Esophagus squamous epithelium (tissue), 5 donors: ENCODE data around the gene PGC. TPM values are rescaled to one million over a fixed set of nuclear protein-coding genes. Genes with fewer than 3 reads are reported as not detected.

ENCODE experiments used
- DNase-seq: peaks from one replicate; lab custom pipeline; 2025; lab: John Stamatoyannopoulos, UW
- H3K27ac ChIP-seq, 4 donors: fragments of 200-600 bp; sonication (generic); one replicate each; pipeline ENCODE4 v1.5.1; 2016 to 2019; ENCODE audit warnings: mild to moderate bottlenecking in 1 of 4
- H3K27me3 ChIP-seq, 4 donors: fragments of 200-600 bp; sonication (generic); 1 replicate in 3 of 4; 2 replicates in 1 of 4; pipeline versions ENCODE4 v1.5.1 to v1.6.0; 2017 to 2021; ENCODE audit warnings: antibody characterized with exemption in 1 of 4
- H3K36me3 ChIP-seq, 3 donors: fragments of 200-600 bp; sonication (generic); one replicate each; pipeline ENCODE4 v1.5.1; 2016 to 2019
- H3K4me1 ChIP-seq, 3 donors: fragments of 200-600 bp; sonication (generic); one replicate each; pipeline ENCODE4 v1.5.1; 2017 to 2019
- H3K4me3 ChIP-seq, 4 donors: fragments of 200-600 bp; sonication (generic); 1 replicate in 3 of 4; 2 replicates in 1 of 4; pipeline ENCODE4 v1.5.1; 2016 to 2019; ENCODE audit warnings: mild to moderate bottlenecking in 2 of 4, moderate library complexity in 1 of 4
- H3K9me3 ChIP-seq, 3 donors: fragments of 200-600 bp; sonication (generic); one replicate each; pipeline ENCODE4 v1.5.1; 2016 to 2019
- POLR2A ChIP-seq, 4 donors: fragments of 450-650 bp; IDR thresholded peaks; one replicate each; pipeline ENCODE4 v1.6.1; 2017; ENCODE audit warnings: antibody characterized with exemption in 4 of 4, mild to moderate bottlenecking in 4 of 4, moderate library complexity in 3 of 4
- WGBS, 2 donors: methylation state at CpG; one replicate each; pipeline ENCODE4 v1.1.5; 2018; 5-methylcytosine and 5-hydroxymethylcytosine counted together
- intact Hi-C: fragments of 100-400 bp; cut with DNase I; formaldehyde crosslinking; loops from one replicate; pipeline ENCODE4 v1.15.0; 2022
- total RNA-seq, 4 donors: library from RNA; depleted of rRNA; stranded (reverse); fragments of >200 nt; gene quantifications; one replicate each; pipeline ENCODE4 v1.1.0, GENCODE V29; 2016
- TF ChIP-seq, protein P1 (sequence below), 6 experiments: fragments of 450-650 bp in 4 of 6; fragments of 200-600 bp in 2 of 6; sonication (generic) in 2 of 6; IDR thresholded peaks; one replicate each; pipeline ENCODE4 v1.5.1; 2016 to 2019; ENCODE audit warnings: antibody characterized with exemption in 6 of 6, mild to moderate bottlenecking in 4 of 6, moderate library complexity in 4 of 6
- donor health status: DM: yes; HTN: yes; CAD: no.

Gene PGC
- total RNA-seq, 4 donors from 2014 or later = 0.95 TPM; not detected in 3

- H3K27ac ChIP-seq = peak overlapping the region in 2 of 4 donors; percentile 36 to 49
- TF ChIP-seq POLR2A (IDR thresholded peaks at IDR 0.05) = peak in 1 of 4 donors; percentile 43
- TF ChIP-seq, protein P1, sequence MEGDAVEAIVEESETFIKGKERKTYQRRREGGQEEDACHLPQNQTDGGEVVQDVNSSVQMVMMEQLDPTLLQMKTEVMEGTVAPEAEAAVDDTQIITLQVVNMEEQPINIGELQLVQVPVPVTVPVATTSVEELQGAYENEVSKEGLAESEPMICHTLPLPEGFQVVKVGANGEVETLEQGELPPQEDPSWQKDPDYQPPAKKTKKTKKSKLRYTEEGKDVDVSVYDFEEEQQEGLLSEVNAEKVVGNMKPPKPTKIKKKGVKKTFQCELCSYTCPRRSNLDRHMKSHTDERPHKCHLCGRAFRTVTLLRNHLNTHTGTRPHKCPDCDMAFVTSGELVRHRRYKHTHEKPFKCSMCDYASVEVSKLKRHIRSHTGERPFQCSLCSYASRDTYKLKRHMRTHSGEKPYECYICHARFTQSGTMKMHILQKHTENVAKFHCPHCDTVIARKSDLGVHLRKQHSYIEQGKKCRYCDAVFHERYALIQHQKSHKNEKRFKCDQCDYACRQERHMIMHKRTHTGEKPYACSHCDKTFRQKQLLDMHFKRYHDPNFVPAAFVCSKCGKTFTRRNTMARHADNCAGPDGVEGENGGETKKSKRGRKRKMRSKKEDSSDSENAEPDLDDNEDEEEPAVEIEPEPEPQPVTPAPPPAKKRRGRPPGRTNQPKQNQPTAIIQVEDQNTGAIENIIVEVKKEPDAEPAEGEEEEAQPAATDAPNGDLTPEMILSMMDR (IDR thresholded peaks at IDR 0.05) = no peak
These were observed 18.9 kb downstream of the PGC start for GRCh38 chr6:41728073-41728936.

GRCh38 chr6:41727705-41728072 is 19.5 kb downstream of the PGC start:
- Histone ChIP-seq H3K9me3 (no peaks in the 10 kb centered on the region), H3K4me1 (peaks cover 29 to 84% (median 35%) of the 10 kb centered on the region in 3 donors), H3K4me3 (no peak overlapping the region), H3K27ac (peak overlapping the region in 2 of 4 donors; percentile 36 to 49), H3K36me3 (peaks cover 0 to 14% (median 0%) of the 10 kb centered on the region in 3 donors), H3K27me3 (no peaks in the 10 kb centered on the region)
- intact Hi-C loops = no loop called here
- DNase-seq = no peak
- no peak for TF ChIP-seq POLR2A (IDR thresholded peaks at IDR 0.05)
- TF ChIP-seq, protein P1 (IDR thresholded peaks at IDR 0.05) = no peak
- WGBS, 2 donors = 100% methylated on average over 2 of the region's 3 CpGs; no CpG with 5 or more reads in 1 of the 2 donors

More at GRCh38 chr6:41728073-41728936, 18.9 kb downstream of the PGC start:
- intact Hi-C loops = no loop called here
- DNase-seq = no peak
- Histone ChIP-seq H3K27me3 (no peaks in the 10 kb centered on the region), H3K36me3 (peaks cover 0 to 14% (median 0%) of the 10 kb centered on the region in 3 donors), H3K4me3 (no peak overlapping the region), H3K4me1 (peaks cover 29 to 84% (median 35%) of the 10 kb centered on the region in 3 donors), H3K9me3 (no peaks in the 10 kb centered on the region)
- 55 to 72% methylated on average over 7 to 8 of the region's 19 CpGs for WGBS, 2 donors

- intact Hi-C loops = no loop called here
- Histone ChIP-seq H3K9me3 (no peaks in the 10 kb centered on the region), H3K4me3 (no peak overlapping the region), H3K27ac (no peak overlapping the region), H3K4me1 (peaks cover 29 to 83% (median 29%) of the 10 kb centered on the region in 3 donors), H3K27me3 (no peaks in the 10 kb centered on the region), H3K36me3 (peaks cover 0 to 14% (median 0%) of the 10 kb centered on the region in 3 donors)
- no peak for TF ChIP-seq POLR2A (IDR thresholded peaks at IDR 0.05)
- TF ChIP-seq, protein P1 (IDR thresholded peaks at IDR 0.05) = no peak
- 67 to 78% methylated on average over 5 of the region's 7 CpGs for WGBS, 2 donors
- no peak for DNase-seq
These were observed 20.3 kb downstream of the PGC start for GRCh38 chr6:41726876-41727275.

DNA sequence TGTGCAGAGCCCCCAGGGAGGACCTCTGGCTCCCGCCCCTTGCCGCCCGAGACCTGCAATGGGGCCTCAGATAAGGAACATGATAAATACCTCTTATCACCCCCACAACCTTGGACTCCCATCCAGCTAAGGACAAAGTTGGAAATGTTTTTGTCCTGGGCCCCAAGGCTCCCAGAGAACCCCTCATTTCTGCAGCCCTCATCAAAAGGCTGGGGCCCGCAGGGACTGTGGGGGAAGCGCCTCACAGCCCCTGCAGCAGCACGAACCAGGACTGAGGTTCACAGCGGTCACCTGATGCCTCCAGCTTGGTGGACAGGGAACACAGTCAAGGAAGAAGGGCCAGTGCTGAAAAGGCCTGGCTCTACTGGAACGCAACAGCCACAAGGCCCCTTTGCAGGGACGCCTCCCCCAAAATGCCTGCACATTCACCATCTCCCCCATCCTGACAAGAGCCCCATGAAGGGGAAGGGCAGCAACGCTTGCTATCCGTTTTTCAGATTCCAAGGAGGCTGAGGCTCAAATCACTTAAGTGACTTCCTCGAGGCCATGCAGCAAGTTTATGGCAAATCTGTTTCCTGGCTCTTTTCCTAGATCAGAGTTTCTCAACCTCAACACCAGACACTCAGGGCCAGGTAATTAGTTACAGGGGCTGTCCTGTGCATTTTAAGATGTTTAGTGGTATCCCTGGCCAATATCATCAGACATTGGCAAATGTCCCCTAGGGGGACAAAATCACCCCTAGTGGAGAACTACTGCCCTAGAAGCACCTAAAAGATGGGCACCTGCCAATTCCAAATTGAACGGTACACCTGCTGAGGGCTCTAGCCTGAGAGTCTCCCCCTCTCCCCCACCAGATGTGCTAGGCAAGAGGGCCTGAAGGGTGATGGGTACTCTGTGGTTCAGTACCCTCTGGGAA is 22.4 kb downstream of the PGC start:
- intact Hi-C loops = no loop called here
- Histone ChIP-seq H3K27ac (peak overlapping the region in 1 of 4 donors; percentile 78), H3K36me3 (peaks cover 0 to 14% (median 0%) of the 10 kb centered on the region in 3 donors), H3K9me3 (no peaks in the 10 kb centered on the region), H3K4me3 (no peak overlapping the region), H3K27me3 (no peaks in the 10 kb centered on the region), H3K4me1 (peaks cover 22 to 83% (median 29%) of the 10 kb centered on the region in 3 donors)
- WGBS, 2 donors = 42 to 73% methylated on average over 4 to 9 of the region's 13 CpGs
- DNase-seq = no peak
- TF ChIP-seq, protein P1 (IDR thresholded peaks at IDR 0.05) = peak in 1 of 6 experiments; percentile 6
- no peak for TF ChIP-seq POLR2A (IDR thresholded peaks at IDR 0.05)
